NCI-H128 (cell line): ENCODE results near the gene FRK.
"Not testable (repeated sequence)": the region's sequence is repeated elsewhere in the genome, so short reads cannot be mapped to it uniquely, and the experiment has no call there.

ENCODE experiments used
- DNase-seq: peaks from one replicate; lab custom pipeline; 2025; ENCODE audit not compliant: unreplicated experiment; lab: John Stamatoyannopoulos, UW

FRK gene

GRCh38 chr6:116010386-116010785 is 50.3 kb downstream of the FRK start:
- DNase-seq = no peak

DNA sequence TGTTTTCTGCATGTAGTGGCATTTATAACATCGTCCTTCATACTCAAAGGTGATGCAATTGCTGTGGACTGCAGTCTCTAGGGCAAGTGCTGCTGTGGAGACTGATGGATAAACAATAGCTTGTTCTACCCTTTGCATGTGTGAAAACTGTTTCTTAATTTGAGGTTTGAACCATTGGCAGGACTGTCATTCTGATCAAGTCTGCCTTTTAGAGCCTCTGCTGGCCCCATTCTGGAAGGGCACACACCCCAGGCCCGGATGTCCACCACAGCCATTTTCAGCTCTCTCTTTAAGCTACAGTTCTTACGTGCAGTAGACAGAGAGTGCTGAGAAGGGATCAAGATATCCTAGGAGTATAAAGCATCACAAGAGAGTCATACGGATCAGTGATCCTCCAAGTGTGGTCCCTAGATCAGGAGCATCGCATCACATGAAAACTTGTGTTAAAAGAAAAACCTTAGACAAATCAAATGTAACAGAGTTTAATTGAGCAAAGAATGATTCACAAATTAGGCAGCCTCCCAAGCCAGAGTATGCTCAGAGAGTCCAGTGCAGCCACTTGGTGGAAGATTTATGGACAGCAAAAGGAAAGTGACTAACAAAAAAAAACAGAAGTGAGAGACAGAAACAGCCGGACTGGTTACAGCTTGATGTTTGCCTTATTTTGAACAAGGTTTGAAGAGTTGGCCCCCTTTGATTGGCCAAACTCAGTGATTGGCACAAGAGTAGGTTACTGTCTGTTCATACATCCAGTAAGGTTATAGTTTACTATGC is 52.0 kb downstream of the FRK start:
- DNase-seq = no peak

GRCh38 chr6:116004841-116005815 is 55.6 kb downstream of the FRK start:
- no peak for DNase-seq

- DNase-seq = no peak
Measured at GRCh38 chr6:116003668-116004067, 57.0 kb downstream of the FRK start.

GRCh38 chr6:116002756-116003155 is 57.9 kb downstream of the FRK start:
- DNase-seq = no peak

DNA sequence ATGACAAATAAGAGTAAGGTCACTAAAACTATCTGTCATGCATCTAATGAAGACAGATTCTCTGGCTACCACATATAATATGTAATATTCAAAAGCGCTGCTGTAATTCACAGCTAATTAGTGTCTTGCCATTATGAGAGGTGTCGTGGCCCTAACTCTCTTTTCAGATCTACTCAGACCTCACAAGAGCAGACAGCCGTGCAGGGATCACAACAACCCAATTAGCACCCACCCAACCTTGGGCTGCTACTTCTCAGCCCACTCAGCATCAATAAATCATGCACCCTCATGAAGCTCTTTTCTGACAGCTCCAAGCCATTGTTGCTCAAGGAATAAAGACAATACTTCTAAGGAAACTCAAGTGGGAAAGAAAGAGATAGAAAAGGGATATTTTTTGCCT is 61.5 kb downstream of the FRK start:
- no peak for DNase-seq

DNA sequence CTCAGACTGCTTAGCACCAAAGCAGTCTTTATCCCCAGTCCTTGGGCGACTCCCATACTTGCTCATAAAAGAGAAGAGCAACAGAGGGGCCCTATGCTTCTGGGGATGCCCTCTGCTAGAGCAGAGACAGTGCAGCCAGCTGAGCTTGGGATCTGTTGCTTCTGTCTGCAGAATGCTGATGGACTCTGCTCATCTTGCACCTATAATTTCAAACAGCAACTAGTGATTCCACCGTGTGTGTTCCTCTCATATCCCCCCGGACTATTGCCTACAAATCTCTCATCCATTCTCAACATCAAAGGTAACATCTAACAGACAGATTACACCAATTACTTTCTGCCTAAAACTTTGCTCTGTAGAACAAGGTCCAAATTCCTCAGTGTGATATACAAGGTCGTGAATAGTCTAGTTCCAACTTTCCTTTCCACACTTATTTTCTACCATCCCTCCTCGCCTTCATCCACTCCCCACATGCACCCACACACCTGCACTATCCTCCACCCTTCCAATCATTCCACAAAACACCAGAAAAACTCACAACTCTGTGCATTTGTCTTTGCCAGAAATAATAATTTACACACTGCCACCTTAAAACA is 62.6 kb downstream of the FRK start:
- no peak for DNase-seq

DNA sequence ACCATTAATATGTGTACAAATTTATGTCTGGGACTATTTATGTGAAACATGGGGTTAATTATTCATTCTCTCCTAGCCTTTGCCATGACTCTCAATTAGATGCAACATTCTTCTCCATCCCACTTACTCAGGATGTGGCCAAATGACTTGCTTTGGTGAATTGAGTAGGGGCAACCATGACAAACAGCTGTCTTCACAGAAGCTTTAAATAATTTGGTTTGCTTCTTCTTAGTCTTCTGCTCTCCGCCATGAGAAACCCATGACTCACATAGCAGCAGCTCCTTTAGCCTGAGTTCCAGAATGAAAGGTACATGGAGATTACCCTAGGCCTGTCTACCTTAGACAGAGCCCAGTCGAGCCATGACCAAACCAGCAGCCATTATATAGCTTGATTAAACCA is 74.7 kb downstream of the FRK start:
- no peak for DNase-seq

- no peak for DNase-seq
Measured at GRCh38 chr6:115984809-115985208, 75.9 kb downstream of the FRK start.

GRCh38 chr6:115983998-115984397 is 76.7 kb downstream of the FRK start:
- no peak for DNase-seq

GRCh38 chr6:115982453-115982852 is 78.2 kb downstream of the FRK start:
- DNase-seq = no peak

GRCh38 chr6:115977220-115977619 is 83.5 kb downstream of the FRK start:
- DNase-seq = no peak

DNA sequence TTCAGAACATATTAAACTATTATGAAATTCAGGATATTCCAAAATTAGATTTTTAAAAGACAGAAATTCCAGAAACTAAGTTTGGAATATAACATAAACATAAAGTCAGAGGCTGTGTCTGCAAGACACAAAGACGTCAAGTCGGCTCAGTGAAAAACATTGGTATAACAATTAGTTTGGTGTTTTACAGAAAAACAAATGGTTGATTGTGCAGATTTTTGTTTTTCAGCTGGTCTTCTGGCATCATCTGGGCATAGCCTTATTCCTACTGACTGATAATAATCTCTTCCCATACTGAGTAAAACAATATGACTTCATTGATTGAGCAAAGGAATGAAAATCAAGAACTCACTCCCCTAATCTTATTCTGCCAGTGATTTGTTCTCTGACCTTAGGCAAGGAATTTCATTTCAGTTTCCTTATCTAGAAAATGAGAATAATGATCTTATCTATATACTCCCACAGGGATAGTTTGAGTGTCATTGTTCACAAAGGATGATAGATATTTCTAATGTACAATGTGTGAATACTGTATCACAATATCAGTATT is 84.3 kb downstream of the FRK start:
- no peak for DNase-seq

DNA sequence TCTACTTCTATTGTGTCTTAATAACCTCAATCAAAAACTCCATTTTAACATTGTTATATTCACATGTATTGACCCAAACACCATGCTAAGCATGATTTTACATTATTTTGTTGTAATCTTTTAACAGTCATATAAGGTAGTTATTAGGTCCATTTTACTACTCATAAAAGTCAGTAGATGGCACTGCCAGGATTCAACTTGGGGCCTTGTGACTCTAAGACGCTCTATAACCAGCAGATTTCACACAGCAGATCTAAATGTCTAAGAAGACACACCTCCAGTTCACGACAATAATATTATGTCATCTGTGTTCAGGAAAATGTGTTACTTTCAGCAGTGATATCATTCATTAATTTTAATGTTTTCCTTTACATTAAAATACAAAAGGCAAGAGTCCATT is 88.0 kb downstream of the FRK start:
- no peak for DNase-seq

DNA sequence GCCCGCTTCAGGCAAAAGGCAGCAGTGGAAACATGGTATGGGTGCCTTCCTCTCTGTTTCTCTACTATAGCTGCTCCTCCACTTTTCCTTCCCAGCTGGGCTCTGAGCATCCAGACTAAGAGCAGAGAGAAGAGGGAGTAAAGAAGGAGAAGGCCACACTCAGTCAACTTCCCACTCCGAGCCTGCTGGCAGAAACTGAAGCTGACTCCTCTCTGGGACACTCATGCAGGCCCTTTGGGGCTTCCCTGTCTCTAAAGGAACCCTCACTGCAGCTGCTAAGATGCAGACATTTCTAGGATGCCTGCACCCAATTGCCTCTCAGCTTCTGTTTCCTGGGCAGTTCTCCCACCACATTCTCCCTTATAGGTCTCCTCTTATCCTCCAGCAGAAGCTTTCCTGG is 88.9 kb downstream of the FRK start:
- no peak for DNase-seq

- DNase-seq = no peak
Measured at GRCh38 chr6:115969930-115970273, 90.8 kb downstream of the FRK start.

DNA sequence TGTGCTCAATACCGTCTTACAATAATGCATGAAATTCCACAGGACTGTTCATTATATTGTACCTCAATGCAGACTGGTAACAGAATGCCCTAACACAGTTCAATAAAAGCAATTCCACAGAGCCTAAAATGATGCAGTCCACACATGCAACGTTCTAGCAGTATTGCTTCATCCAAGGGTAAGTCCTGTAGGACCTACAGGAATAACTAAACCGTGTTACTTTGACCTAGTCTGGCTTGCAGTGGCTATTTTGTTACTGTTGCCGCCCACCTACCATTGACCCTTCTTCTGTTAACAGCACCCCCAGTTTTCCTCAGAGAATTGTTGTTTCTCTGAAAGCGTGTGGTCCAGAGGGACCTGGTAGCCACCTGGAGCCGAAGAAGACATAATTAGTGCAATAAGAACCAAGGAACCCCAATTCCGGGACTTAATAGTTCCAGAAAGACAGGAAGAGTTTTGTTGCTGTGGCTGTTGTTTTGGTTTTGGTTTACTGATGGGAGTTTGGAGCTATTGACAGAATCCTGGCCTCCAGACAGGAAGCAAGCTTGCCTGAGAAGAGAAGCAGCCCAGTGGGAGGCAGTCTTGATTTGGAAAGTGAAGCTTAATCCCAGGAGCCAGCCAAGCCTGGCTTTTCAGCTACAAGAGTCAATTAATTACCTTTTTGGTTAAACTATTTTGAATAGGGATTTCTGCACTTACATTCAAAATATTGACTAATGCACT is 91.3 kb downstream of the FRK start:
- DNase-seq = no peak

DNA sequence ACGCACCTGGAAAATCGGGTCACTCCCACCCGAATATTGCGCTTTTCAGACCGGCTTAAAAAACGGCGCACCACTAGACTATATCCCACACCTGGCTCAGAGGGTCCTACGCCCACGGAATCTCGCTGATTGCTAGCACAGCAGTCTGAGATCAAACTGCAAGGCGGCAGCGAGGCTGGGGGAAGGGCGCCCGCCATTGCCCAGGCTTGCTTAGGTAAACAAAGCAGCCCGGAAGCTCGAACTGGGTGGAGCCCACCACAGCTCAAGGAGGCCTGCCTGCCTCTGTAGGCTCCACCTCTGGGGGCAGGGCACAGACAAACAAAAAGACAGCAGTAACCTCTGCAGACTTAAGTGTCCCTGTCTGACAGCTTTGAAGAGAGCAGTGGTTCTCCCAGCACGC is 100.4 kb downstream of the FRK start:
- not testable (repeated sequence) for DNase-seq

GRCh38 chr6:115958958-115959357 is 101.7 kb downstream of the FRK start:
- no peak for DNase-seq

GRCh38 chr6:115954740-115955139 is 106.0 kb downstream of the FRK start:
- DNase-seq = no peak

GRCh38 chr6:115948751-115949150 is 111.9 kb downstream of the FRK start:
- DNase-seq = no peak
